Endothelial cell of umbilical vein (primary cell): ENCODE measurements around the gene ARHGEF28. TPM values are rescaled to one million over a fixed set of nuclear protein-coding genes. Genes with fewer than 3 reads are reported as not detected.

ENCODE experiments used
- BruUV-seq: library from RNA; stranded (reverse); fragments of 400-500 nt; replicated peaks from 2 replicates; lab custom pipeline; 2021; lab: Mats Ljungman, UMichigan
- CTCF ChIA-PET: fragments of 300-600, 350-600 bp; sonication (Branson Sonifier 250); formaldehyde crosslinking; loops from one replicate; lab custom pipeline; 2021; ENCODE audit warnings: antibody characterized with exemption, inconsistent platforms; lab: Charles Lee
- POLR2A ChIA-PET: fragments of 300-600, 350-600 bp; sonication (Branson Sonifier 250); formaldehyde crosslinking; loops from one replicate; lab custom pipeline; 2021; ENCODE audit warnings: antibody characterized with exemption, inconsistent platforms; lab: Charles Lee
- DNase-seq: peaks from one replicate; pipeline ENCODE4 v3.0.0-alpha.2; 2011; ENCODE audit warnings: low read depth, low spot score
- FAIRE-seq: peaks from 2 replicates; lab custom pipeline; 2011; peaks lifted over from hg19 to GRCh38; lab: Jason Lieb, UNC
- H2AFZ ChIP-seq: 2 replicates; pipeline ENCODE4 v1.6.0; 2012; ENCODE audit warnings: low read depth, low read length, control low read depth, inconsistent platforms
- H3K27ac ChIP-seq: 2 replicates; pipeline ENCODE4 v1.5.1; 2011; ENCODE audit warnings: low read depth, mild to moderate bottlenecking, control low read depth, low read length, moderate library complexity; ENCODE audit not compliant: insufficient read depth
- H3K27me3 ChIP-seq, 2 experiments: 2 replicates each; pipeline versions ENCODE4 v1.6.0 to v1.6.1; 2011; ENCODE audit warnings: low read length in 2 of 2, mixed read lengths in 1 of 2; ENCODE audit not compliant: control insufficient read depth in 2 of 2, insufficient read depth in 2 of 2
- H3K36me3 ChIP-seq, 2 experiments: 2 replicates in 1 of 2; 3 replicates in 1 of 2; pipeline ENCODE4 v1.5.1; 2011; ENCODE audit warnings: low read length in 2 of 2, mild to moderate bottlenecking in 1 of 2, moderate library complexity in 1 of 2; ENCODE audit not compliant: control insufficient read depth in 2 of 2, insufficient read depth in 2 of 2; ENCODE audit errors: extremely low read depth in 1 of 2
- H3K4me1 ChIP-seq: 3 replicates; pipeline ENCODE4 v1.5.1; 2011; ENCODE audit warnings: mild to moderate bottlenecking, low read length; ENCODE audit not compliant: control insufficient read depth, insufficient read depth; ENCODE audit errors: extremely low read depth
- H3K4me2 ChIP-seq: 2 replicates; pipeline ENCODE4 v1.6.1; 2011; ENCODE audit warnings: low read length, control low read depth, mixed read lengths; ENCODE audit not compliant: insufficient read depth
- H3K4me3 ChIP-seq, 3 experiments: fragments of 200-600 bp in 1 of 3; sonication (generic), shearing (Covaris generic) in 1 of 3; replicated peaks in 1 of 3; 2 replicates each; pipeline ENCODE4 v1.5.1; 2011 to 2016; ENCODE audit warnings: control low read depth in 3 of 3, low read length in 3 of 3, mild to moderate bottlenecking in 2 of 3, inconsistent platforms in 1 of 3, low read depth in 1 of 3, moderate library complexity in 1 of 3; ENCODE audit not compliant: insufficient read depth in 1 of 3
- H3K79me2 ChIP-seq: 2 replicates; pipeline ENCODE4 v1.6.0; 2012; ENCODE audit warnings: low read length, inconsistent platforms; ENCODE audit not compliant: control insufficient read depth, insufficient read depth
- H3K9ac ChIP-seq: replicated peaks from 2 replicates; pipeline ENCODE3; 2011; ENCODE audit warnings: low read length, control low read depth; ENCODE audit not compliant: insufficient read depth; ENCODE audit errors: extremely low read depth
- H3K9me1 ChIP-seq: replicated peaks from 3 replicates; pipeline ENCODE4 v1.6.0; 2011; ENCODE audit warnings: mild to moderate bottlenecking, low read length; ENCODE audit not compliant: control insufficient read depth, insufficient read depth; ENCODE audit errors: extremely low read depth
- H3K9me3 ChIP-seq: replicated peaks from 2 replicates; pipeline ENCODE4 v1.5.1; 2012; ENCODE audit warnings: low read length, inconsistent platforms; ENCODE audit not compliant: control insufficient read depth, insufficient read depth
- H4K20me1 ChIP-seq: replicated peaks from 2 replicates; pipeline ENCODE3; 2011; ENCODE audit warnings: mild to moderate bottlenecking, low read length; ENCODE audit not compliant: control insufficient read depth, insufficient read depth; ENCODE audit errors: extremely low read depth
- FOS ChIP-seq: IDR thresholded peaks from 2 replicates; pipeline ENCODE4 v1.6.1; 2011; ENCODE audit warnings: mild to moderate bottlenecking, low read length, moderate library complexity, borderline replicate concordance; ENCODE audit not compliant: insufficient read depth
- GATA2 ChIP-seq: IDR thresholded peaks from 2 replicates; pipeline ENCODE4 v1.7.0; 2011; ENCODE audit warnings: low read depth, mild to moderate bottlenecking, moderate library complexity, mixed read lengths, low read length; ENCODE audit not compliant: insufficient read length, insufficient read depth
- JUN ChIP-seq: IDR thresholded peaks from 2 replicates; pipeline ENCODE4 v1.6.1; 2011; ENCODE audit warnings: borderline replicate concordance, low read depth; ENCODE audit not compliant: insufficient read length, insufficient read depth
- MYC ChIP-seq: IDR thresholded peaks from one replicate; pipeline ENCODE4 v1.6.1; 2011; ENCODE audit warnings: mild to moderate bottlenecking, low read depth, low read length
- POLR2A ChIP-seq: IDR thresholded peaks from 2 replicates; pipeline ENCODE4 v1.6.1; 2012; ENCODE audit warnings: low read depth, mild to moderate bottlenecking, control low read depth, low read length
- POLR2AphosphoS5 ChIP-seq: IDR thresholded peaks from 2 replicates; pipeline ENCODE4 v1.6.1; 2012; ENCODE audit warnings: low read depth, mild to moderate bottlenecking, control low read depth, low read length, moderate library complexity; ENCODE audit not compliant: insufficient read depth
- dilution Hi-C: fragments of 300-500 bp; cut with MboI; formaldehyde crosslinking; loops from one replicate; pipeline ENCODE4 v1.15.0; 2019; ENCODE audit warnings: low sequenced_read_pairs; ENCODE audit not compliant: extremely low pct_ligation_motif_present
- intact Hi-C: fragments of 100-400 bp; cut with micrococcal nuclease; formaldehyde crosslinking; loops from one replicate; pipeline ENCODE4 v1.10.0; 2022
- polyA plus RNA-seq, 4 experiments: library from polyadenylated mRNA; depleted of rRNA in 3 of 4; stranded (reverse) in 3 of 4; unstranded in 1 of 4; fragments of >200 nt; gene quantifications; 2 replicates each; pipeline versions ENCODE4 v1.2.1 to v1.2.3, GENCODE V29; 2011 to 2012; ENCODE audit warnings: missing spikeins in 1 of 4
- total RNA-seq: library from RNA; stranded (reverse); gene quantifications from 2 replicates; pipeline ENCODE4 v1.2.3, GENCODE V29; 2021
- TF ChIP-seq, protein P1 (sequence below), 2 donors: IDR thresholded peaks; 1 replicate in 1 of 2; 2 replicates in 1 of 2; pipeline ENCODE4 v1.5.1; 2011; ENCODE audit warnings: low read length in 2 of 2, mild to moderate bottlenecking in 2 of 2, moderate library complexity in 2 of 2, control low read depth in 1 of 2, inconsistent platforms in 1 of 2, low read depth in 1 of 2; ENCODE audit not compliant: insufficient read depth in 1 of 2; ENCODE audit errors: extremely low read depth in 1 of 2
- TF ChIP-seq, protein P2 (sequence below): IDR thresholded peaks from 2 replicates; pipeline ENCODE4 v1.6.1; 2011; ENCODE audit not compliant: insufficient read depth, insufficient read length

ARHGEF28 gene
- total and polyA plus RNA-seq, 2 donors (not counting 3 experiments of a cell fraction or from before 2014, with no cell fraction given) = 29.5 to 108 TPM

DNA sequence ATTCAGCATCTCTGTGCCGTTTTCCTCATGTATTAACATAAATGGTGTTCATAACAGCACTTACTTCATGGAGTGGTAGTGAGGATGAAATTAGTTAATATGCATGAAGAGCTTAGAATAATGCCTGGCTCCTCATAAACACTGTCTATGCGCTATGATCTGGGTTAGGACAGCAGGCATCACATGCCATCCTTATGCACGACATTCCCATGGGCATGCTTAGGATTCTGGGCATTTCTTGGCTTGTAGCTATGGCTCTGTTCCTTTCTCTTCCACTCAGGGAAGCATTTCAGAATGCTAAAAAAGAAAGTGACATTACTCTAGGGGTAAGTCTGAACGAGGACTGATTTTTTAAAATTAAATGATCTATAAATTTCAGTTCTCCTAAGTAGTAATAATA is 349.8 kb downstream of the ARHGEF28 start:
- BruUV-seq = no TSS peak
- no peaks in the 10 kb centered on the region for H3K4me1 ChIP-seq
- intact Hi-C loops = no loop called here
- H2AFZ ChIP-seq = no peak overlapping the region
- no peak overlapping the region for H3K4me3 ChIP-seq
- POLR2A ChIA-PET = no interaction called here
- TF ChIP-seq POLR2A = no peak
- H3K9me3 ChIP-seq = no peaks in the 10 kb centered on the region
- H3K27ac ChIP-seq = no peak overlapping the region
- H3K4me2 ChIP-seq = no peak overlapping the region
- DNase-seq (no peak), FAIRE-seq (no peak)
- H3K9ac ChIP-seq = no peak overlapping the region
- dilution Hi-C loops = no loop called here
- H3K9me1 ChIP-seq = no peaks in the 10 kb centered on the region
- peaks cover 15 to 17% of the 10 kb centered on the region in 2 experiments for H3K27me3 ChIP-seq
- CTCF ChIA-PET = interaction anchor here (1.7 kb wide), 1 partner anchor 55 kb away, joined by 5 read pairs; no protein-coding TSS in a partner anchor
- no peaks in the 10 kb centered on the region for H4K20me1 ChIP-seq
- H3K79me2 ChIP-seq = no peaks in the 10 kb centered on the region
- H3K36me3 ChIP-seq = no peaks in the 10 kb centered on the region

DNA sequence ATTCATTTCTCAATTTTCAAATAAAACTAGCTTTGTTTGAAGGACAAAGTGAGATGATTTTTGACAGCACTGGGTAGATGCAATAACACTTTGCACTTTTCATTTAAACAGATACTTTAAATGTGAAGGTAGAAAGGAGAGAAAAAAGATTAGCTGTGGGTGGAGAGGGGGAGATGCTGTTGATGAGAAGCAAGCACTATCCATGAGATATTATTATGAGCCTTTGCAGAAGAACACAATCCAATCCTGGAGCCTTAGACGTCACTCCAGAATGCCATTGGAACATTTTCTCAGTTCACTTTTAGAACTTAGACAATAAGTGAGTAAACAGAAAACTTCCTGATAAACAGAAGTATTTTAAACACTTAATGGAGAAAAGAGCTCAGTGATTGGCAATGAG is 351.1 kb downstream of the ARHGEF28 start:
- Histone ChIP-seq H2AFZ (no peak overlapping the region), H4K20me1 (no peaks in the 10 kb centered on the region), H3K36me3 (no peaks in the 10 kb centered on the region), H3K4me3 (no peak overlapping the region), H3K79me2 (no peaks in the 10 kb centered on the region), H3K4me2 (no peak overlapping the region), H3K9ac (no peak overlapping the region), H3K27me3 (peaks cover 25 to 26% of the 10 kb centered on the region in 2 experiments), H3K4me1 (no peaks in the 10 kb centered on the region), H3K9me1 (no peaks in the 10 kb centered on the region), H3K27ac (no peak overlapping the region), H3K9me3 (no peaks in the 10 kb centered on the region)
- intact Hi-C loops (no loop called here), dilution Hi-C loops (no loop called here)
- DNase-seq = no peak
- TF ChIP-seq GATA2 (no peak), POLR2A (no peak), POLR2AphosphoS5 (no peak), MYC (no peak), FOS (no peak), JUN (no peak)
- TF ChIP-seq, protein P1, sequence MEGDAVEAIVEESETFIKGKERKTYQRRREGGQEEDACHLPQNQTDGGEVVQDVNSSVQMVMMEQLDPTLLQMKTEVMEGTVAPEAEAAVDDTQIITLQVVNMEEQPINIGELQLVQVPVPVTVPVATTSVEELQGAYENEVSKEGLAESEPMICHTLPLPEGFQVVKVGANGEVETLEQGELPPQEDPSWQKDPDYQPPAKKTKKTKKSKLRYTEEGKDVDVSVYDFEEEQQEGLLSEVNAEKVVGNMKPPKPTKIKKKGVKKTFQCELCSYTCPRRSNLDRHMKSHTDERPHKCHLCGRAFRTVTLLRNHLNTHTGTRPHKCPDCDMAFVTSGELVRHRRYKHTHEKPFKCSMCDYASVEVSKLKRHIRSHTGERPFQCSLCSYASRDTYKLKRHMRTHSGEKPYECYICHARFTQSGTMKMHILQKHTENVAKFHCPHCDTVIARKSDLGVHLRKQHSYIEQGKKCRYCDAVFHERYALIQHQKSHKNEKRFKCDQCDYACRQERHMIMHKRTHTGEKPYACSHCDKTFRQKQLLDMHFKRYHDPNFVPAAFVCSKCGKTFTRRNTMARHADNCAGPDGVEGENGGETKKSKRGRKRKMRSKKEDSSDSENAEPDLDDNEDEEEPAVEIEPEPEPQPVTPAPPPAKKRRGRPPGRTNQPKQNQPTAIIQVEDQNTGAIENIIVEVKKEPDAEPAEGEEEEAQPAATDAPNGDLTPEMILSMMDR (IDR thresholded peaks at IDR 0.05; ENCODE audit: extremely low read depth in 1 of 2, insufficient read depth in 1 of 2, low read depth in 1 of 2, low read length in 2 of 2) = no peak
- TF ChIP-seq, protein P2, sequence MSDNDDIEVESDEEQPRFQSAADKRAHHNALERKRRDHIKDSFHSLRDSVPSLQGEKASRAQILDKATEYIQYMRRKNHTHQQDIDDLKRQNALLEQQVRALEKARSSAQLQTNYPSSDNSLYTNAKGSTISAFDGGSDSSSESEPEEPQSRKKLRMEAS = no peak
- ChIA-PET CTCF (interaction anchor here (1.1 to 1.7 kb wide), 2 partner anchors 9 to 14 kb away, joined by 3 to 4 read pairs; no protein-coding TSS in a partner anchor), POLR2A (no interaction called here)
- no peak for FAIRE-seq
- BruUV-seq = no TSS peak
